HG02798 (cell line): Measurements from ENCODE around the gene GRM7.

Experiments
- ATAC-seq: cut with Tn5 transposase; IDR thresholded peaks from one replicate; pipeline ENCODE4 v1.9.1; 2021; ENCODE audit warnings: mild to moderate bottlenecking; ENCODE audit not compliant: unreplicated experiment, poor library complexity

GRM7 gene

DNA sequence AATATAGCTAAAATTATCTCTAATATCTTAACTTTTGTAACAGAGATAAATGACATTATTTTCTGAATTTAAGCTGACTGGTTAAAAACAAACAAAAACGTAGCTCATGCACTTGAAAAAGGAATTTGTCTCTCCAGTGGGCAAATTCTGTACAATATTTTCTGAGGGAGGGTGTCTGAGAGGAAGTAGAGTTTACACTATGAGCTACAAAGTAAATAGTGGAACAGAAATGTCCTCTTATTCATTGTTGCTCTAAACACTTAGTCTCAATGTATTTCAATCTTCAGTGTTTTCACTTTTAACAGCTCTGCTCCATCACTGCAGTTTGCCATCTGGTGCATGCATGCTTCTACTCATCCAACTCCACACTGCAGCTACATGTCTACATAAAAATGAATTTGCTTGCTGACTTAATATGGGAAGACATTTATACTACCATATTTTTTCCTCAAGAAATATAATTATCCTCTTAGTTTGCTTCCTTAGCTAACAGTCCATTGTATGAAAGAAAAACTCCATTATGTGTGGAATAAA is 823.3 kb downstream of the GRM7 start:
- no peak for ATAC-seq

DNA sequence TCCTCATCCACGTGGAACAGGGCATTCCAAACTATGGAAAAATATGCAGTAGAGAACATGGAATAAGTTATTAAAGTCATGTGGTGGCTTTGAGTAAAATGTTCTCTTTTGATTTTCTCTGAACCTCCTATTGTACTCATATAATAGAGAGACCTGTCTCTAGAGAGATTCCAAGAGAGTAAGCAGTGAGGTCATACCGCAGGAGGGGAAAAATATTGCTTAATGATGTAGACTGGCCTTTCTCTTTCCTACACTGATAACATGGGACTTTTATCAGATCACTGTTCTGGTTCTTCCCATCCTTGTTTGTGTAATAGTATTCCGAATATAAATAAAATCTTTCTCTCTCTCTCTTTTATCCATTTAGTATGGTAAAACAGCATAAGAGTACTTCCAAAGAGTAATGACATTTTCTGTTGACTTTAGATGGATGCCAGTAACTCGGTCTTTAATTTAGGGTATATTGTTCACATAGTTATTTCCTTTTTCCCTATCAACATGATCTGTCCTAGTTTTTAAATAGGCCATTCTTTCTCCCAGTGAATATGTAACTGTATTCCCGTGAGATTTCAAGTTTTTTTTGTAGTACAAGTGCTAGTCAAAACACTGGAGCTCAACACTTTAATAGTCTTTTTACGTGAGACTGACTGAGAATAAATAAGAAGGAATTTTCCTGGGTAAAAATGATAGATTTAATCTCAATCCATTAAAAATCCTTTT is 826.7 kb downstream of the GRM7 start:
- ATAC-seq = no peak

DNA sequence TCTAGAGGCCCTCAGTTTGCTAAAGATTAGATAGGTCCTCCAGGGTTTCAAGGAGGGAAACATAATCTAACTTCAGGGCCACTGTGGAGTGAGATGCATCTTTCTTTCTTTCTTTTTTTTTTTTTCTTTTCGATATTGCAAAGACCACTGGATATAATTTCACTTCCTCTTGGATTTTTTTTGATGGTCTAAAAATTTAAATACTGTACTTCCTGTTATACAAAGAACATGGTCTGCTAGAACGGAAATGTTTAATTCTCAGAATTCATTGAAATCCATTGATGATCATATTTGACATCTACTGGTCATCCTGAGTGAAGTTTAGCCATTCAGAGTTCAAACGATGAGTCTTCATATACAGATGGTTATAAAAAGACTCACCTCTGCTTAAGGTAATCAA is 832.0 kb downstream of the GRM7 start:
- no peak for ATAC-seq

DNA sequence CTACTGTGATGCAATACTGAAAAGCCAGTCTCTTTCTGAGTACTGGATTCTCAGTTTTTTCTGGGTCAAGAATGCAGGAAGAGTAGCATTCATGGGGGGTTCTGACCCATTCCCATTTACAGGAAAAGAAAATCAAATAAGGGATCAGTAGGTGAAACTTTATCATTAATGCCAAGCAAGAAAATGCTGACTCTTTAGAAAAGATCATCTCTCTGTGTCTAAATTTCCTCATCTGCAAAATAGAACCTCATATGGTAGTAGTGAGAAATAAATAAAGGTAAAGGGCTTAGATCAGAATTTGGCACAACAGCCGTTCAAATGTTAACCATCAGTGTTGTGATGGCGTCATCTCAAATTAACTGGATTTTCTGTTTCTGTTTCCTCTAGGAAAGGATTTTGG is 833.1 kb downstream of the GRM7 start:
- no peak for ATAC-seq

DNA sequence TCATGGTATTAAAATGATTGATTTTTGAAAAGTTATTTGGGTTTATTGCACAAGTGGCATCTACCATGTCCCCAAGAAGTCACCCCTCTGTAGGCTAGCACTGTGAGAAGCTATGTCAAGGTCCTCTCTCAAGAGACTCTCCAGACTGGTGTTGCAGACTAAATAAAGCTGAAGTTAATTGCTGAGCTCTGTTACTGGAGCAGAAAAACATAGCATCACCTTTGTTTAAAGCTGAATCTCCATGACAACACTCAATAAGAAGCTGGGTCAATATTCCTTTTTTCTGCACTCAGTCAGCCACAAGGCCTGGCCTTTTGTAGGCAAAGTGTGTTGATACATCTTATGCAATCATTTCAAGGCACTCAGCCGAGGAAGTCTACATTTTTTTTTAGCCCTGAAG is 834.1 kb downstream of the GRM7 start:
- no peak for ATAC-seq

DNA sequence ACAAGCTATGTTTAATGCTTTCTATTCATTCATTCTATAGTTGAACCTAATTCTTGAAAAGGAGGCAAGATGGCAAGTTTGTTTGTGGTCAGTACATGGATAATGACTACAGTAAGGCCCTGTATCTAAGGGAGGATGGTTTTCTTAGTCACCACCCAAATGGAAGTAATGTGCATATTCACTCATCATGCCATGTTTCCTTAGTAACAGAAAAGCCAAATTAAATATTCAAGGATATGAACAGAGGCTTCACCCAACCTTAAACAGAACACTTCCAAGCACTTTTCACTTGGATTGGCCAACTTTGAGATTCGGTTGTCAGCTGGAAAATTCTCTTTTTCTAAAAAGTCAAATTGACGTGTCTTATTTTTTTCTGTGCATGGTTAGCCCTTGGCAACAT is 835.4 kb downstream of the GRM7 start:
- ATAC-seq = no peak

DNA sequence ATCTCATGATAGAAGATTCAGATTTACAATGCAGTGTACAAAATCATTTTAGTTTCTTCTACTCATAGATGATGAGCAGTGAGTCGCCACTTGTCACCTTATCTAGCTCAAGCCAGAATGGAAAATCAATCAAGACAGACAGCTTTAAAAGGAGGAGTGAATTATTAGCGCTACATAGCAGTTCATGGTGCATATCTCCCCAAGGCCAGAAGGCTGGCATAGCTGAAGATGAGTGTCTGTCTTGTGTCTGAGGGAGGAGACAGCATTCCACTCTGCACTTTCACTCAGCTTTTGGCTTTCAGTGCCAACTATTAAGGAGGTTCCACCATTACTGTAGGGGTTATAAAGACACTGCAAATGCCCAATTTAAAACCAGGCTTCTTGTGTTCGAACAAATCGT is 836.6 kb downstream of the GRM7 start:
- no peak for ATAC-seq

DNA sequence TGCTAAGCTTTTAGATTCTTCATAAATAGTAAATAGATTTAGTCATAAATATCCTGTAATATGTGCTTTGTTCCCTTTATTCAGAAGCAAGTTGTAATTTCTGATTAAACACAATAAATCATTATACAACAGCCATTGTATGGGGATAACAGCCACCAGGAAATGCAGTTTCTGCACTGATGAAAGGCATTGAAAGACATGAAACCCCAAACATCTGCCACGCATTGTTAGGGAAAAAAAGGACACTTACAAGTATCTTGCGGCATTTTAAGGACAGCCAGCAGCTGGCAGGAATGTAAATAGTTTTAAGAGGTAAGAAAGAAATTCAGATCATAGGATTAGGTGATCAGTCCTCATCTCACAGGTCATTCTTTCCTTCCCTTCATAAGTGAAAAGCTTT is 839.6 kb downstream of the GRM7 start:
- ATAC-seq = no peak

DNA sequence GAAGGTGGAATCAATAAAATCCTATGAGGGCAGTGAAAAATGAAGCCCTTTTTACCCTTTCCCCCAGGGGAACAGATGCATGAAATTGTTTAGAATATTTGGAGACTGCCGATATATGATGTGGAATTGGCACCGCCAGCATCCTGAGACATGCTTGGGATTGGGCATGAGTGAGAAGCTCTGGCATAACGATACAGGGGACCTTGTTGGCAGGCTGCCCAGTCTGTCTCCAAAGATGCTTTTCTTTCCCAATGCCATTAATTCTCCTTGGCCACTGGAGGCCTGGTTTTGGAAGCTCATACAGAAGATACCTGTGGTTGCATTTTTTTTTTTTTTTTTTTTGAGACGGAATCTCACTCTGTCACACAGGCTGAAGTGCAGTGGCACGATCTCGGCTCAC is 840.1 kb downstream of the GRM7 start:
- no peak for ATAC-seq

DNA sequence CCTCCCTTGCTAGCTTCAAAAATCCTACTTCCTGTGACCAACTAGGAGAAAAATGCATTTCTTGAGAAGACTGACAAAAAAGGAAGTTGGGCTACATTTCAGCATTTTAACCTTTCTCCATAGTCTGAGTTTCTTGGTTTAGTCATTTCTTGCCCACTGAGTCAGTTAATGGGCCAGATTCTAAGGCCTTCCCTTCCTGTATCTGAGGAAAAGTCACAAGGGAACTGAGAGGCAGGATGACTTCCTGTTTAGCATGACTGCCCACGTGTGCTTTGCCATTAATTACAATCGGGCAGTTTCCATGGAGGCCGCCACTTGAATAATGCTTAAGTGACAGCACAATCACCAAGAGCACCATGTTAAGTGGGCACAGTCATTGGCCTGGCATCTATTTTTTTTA is 846.3 kb downstream of the GRM7 start:
- ATAC-seq = no peak

DNA sequence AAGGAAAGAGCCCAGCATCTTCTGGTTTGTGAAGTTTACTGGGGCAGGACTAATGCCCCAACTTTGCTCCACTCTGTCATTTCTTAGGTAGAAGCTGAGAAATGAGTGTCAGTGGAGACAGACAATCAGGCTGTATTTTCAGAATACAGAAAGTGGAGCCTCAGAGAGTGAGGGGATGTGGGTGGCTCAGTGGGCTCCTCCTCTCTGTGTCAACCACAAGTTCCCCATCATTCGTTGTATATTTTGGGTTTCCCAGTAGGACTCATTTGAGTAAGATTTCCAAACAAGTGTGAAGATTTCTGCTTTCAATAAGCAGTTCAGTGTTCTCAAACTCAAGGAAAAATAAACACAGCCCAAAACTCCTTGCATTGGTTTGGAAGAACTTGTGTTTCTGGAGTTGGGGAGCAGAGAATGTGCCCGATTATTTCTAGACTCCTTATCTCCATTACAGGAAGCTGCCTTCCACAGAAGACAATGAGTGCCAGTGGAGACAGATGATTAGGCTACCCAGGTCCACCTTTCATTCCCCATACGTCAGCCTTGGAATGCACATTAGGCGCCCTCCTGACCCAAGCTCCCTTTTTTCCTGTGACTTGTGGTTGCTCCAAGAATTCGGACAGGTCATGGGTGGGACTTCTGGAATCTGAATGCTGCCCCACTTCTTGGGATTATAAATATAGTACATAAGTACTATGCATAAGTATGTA is 848.6 kb downstream of the GRM7 start:
- no peak for ATAC-seq

DNA sequence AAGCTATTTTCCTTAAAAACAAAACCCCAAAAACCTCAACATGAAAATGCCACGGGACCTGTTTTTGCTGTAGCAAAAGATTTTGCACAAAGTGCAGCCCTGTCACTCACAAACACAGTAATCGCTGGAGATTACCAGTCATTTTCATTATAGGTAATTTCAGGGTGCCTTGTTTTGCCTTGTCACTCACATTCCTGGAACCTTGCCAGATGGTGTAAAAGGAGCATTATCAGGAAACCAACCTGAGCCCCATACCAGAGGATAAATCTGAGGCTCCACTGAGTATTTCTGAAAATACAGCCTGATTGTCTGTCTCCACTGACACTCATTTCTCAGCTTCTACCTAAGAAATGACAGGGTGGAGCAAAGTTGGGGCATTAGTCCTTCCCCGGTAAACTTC is 849.4 kb downstream of the GRM7 start:
- ATAC-seq = no peak

DNA sequence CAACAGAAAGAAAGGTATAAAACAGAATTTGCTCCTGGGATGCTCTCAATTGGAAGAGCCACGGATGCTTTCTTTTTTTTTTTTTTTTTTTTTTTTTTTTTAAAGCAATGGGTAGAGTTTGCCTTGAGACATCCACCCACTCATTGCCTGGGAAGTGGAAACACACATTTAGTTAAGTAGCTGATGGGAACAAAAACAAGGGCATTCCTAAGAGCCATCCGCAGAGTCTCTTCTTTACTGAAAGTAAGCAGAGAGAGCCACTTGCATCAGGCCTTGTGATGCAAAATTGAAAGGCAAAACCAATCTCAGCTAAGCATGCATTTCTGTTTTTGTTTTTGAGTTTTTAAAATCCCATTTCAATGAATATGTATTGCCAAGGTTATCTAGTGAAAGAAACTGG is 852.8 kb downstream of the GRM7 start:
- no peak for ATAC-seq

DNA sequence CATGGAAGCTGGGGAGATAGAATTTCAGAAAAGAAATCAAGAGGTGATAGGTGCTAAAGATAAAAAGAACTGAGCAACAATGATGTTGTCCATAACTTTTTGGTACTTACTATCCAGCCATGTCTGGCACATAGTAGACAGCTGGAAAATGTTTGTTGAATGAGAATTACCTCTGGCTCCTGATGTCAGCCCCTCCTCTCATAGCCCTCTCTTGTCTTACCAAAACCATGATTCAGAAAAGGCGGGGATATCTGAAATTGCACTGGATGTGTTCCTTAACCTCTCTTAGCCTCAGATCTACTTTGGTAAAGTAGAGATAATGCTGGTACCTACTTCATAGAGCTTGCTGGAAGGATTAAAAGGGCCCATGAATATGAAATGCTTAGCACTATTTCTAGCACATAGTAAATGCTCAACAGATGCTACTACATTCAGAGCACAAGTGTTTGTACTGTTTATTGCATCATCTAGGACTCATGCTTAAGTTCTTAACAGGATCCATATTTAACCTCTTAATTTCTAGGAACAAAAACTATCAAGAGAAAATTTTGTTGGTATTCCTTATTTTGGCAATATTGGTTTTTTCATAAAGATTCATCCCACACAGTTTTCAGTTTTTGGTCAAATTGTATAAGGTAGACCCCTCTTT is 859.9 kb downstream of the GRM7 start:
- ATAC-seq = no peak

DNA sequence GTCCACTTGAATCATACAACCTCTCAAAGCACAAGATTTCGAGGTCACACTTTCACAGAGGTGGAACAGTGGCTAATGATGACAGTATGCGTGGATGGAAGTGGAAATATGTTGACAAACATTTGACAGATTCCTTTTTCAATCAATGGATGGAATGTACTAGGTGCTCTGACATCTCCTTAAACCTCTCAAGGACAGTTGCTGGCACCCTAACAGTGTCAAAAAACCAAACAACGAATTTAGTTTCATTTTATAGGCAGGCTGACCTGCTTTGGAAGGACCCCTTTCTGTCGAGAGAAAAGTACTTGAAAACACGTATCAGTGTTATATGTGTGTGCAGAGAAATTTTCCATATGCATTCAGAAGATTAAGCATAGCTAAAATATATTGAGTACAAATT is 861.0 kb downstream of the GRM7 start:
- no peak for ATAC-seq

DNA sequence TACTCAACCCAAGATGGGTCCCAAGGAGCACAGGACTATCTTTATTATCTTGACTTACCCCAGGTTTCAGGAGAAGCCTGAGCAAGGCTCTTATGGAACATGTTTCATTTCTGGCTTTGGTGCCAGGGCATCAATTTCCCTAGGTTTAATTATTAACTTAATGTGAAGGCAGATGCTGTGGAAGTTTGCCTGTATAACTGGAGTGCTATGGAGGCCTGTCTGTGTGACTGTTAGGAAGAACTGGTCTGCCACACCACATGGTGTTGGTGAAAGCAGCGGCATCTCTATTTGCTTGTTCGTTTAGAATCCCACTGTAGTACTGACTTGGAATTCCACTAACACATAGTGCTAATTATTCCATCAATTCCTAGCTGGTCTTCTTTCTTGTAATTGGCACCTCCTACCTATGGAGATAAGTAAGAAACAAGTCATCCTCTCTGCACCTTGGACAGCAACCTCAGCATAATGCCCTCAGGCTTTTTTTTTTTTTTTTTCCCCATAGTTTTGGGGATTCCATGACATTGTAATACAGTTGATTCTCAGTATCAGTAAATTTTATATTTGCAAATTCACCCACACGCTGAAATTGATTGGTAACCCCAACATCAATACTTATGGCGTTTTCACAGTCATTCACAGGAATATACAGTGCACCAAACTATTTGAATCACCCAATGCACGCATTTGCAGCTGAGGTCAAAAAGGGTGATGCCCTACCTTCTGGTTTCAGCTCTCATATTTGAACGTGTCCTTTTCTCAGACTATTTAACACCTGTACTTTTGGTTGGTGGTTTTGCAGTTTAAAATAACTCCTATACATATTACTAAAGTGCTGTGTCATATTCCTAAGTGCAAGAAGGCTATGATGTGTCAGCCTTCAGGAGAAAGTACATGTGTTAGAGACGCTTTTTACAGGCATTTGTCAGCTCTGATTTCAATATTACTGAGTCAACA is 867.9 kb downstream of the GRM7 start:
- peak; percentile 46 for ATAC-seq

DNA sequence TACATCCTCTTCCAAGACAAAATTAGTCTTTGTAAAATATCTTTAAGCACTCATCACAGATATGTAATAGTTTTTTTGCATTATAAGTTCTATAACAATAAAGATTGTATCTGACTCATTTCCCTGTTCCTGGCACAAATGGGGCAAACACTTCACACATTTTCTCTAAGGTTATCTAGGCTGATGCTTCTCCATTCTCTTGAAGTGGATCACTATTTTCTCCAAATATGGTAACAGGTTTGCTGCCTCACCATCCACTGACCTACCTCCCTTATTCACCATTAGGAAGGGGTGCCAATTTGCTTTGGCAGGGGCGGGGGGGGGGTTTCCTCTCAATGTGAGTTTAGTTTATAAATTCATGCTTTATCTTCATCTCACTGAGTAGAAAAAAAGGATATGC is 873.0 kb downstream of the GRM7 start:
- ATAC-seq = no peak

DNA sequence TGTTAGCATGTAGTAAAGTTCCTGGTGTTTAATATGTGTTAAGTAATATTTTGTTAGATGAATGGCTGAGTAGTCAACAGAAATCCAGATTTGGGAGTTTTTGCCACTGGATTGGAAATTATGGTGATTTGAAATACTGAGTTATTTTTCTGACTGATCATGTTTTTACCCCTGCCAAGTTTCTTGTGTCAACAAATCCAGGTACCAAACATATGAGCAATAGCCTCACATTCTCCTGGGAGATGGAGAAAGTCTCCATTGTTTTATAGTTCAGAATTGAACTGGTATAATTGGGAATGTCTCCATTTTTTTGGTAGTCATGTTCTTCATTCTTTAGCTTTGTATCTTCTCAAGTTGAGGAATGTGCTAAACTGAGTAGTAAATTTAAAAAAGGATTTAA is 873.5 kb downstream of the GRM7 start:
- ATAC-seq = no peak

DNA sequence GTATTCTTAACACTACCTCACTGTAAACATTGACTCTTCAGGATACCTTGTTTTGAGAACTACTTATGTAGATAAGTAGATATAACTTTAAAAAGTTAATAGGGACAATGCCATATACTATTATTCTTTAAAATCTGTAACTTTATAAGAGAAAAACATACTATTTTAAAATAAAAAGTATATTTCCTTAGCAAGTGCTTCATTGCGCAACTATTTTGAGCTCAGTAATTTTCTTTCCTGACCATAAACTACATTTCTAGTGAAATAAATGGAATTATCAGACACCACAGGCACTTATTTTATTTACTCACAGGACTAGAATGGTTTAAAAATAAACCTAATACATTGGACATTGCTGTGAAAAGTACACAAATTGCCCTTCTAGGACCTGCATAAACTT is 876.3 kb downstream of the GRM7 start:
- ATAC-seq = no peak

DNA sequence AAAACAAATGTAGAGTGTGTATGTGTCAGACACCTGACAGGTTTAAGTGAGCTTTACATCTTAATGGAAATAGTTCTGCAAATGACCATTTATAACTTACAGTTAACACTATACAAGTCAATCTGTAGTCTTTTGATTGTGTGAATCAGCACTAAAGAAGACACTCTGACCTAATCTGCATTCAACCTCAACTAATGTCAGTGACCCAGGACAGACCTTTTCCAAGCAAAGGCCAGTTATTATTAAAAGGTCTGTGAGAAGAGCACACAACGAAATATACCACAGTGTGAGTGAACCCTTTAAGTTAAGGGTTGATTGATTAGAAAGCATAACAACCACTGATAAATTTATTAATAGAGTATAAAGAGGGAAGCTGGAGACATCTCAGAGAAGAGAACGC is 878.8 kb downstream of the GRM7 start:
- ATAC-seq = no peak
